Psoas muscle (tissue), 8 donors: Measurements from ENCODE around the gene GPR45. TPM values are rescaled to one million over a fixed set of nuclear protein-coding genes. Genes with fewer than 3 reads are reported as not detected.

Experiments
- ATAC-seq, 4 donors: fragments of 200-7000 bp; cut with Tn5 transposase; one replicate each; pipeline ENCODE4 v1.9.1; 2020; ENCODE audit warnings: moderate library complexity in 3 of 4, mild to moderate bottlenecking in 2 of 4
- DNase-seq, 2 donors: peaks; one replicate each; pipeline ENCODE4 v3.0.0-alpha.2; 2020
- H3K27ac ChIP-seq: fragments of 200-600 bp; one replicate; pipeline ENCODE4 v1.8.0; 2022
- H3K27me3 ChIP-seq, 3 donors: fragments of 200-600 bp in 1 of 3; one replicate each; pipeline versions ENCODE4 v1.6.1 to v1.8.0; 2013 to 2022; ENCODE audit warnings: low read length in 2 of 3, mild to moderate bottlenecking in 2 of 3, moderate library complexity in 1 of 3; ENCODE audit not compliant: insufficient read depth in 3 of 3
- H3K36me3 ChIP-seq, 2 donors: fragments of 200-600 bp in 1 of 2; one replicate each; pipeline versions ENCODE4 v1.6.1 to v1.8.0; 2013 to 2022; ENCODE audit warnings: low read depth in 1 of 2, mild to moderate bottlenecking in 1 of 2, moderate library complexity in 1 of 2; ENCODE audit not compliant: insufficient read depth in 1 of 2
- H3K4me1 ChIP-seq: fragments of 200-600 bp; one replicate; pipeline ENCODE4 v1.8.0; 2022
- H3K4me3 ChIP-seq: fragments of 200-600 bp; one replicate; pipeline ENCODE4 v1.8.0; 2022; ENCODE audit warnings: mild to moderate bottlenecking
- H3K9me3 ChIP-seq: fragments of 200-600 bp; one replicate; pipeline ENCODE4 v1.8.0; 2022
- WGBS, 3 donors: extraction: QIAGEN DNeasy Blood & Tissue Kit; methylation state at CpG; one replicate each; pipeline versions ENCODE4 v1.1.6 to v1.1.7; 2013; 5-methylcytosine and 5-hydroxymethylcytosine counted together
- intact Hi-C, 2 donors: fragments of 100-400 bp; cut with DNase I; formaldehyde crosslinking; loops; one replicate each; pipeline versions ENCODE4 v1.11.0 to v1.14.2; 2022
- polyA plus RNA-seq, 3 donors: library from polyadenylated mRNA; stranded (reverse); fragments of 200-250 nt; gene quantifications; one replicate each; pipeline ENCODE4 v1.2.3, GENCODE V29; 2013
- total RNA-seq, 4 donors: library from RNA; stranded (reverse); fragmentation: NEBNext Ultra II Directional in 2 of 4; extraction: Animal tissue kit (Norgen Biotek cat#: 25700) in 2 of 4; gene quantifications; one replicate each; pipeline versions ENCODE4 v1.2.1 to v1.2.4, GENCODE V29; 2021 to 2023
- TF ChIP-seq, protein P1 (sequence below): fragments of 200-600 bp; IDR thresholded peaks from one replicate; pipeline ENCODE4 v1.8.0; 2022; ENCODE audit warnings: antibody characterized with exemption
- donor health status: healthy with polysubstance abuse.
- donor health status: DM: no; HTN: no; CAD: no; lungs with moderate emphysema.
- donor health status: Bipolar disorder and iron deficiency.
- donor health status: healthy.
- donor health status: DM: yes; HTN: yes; CAD: no.
- donor health status: DM: no; HTN: no; CAD: no.
- donor health status: DM: no; HTN: no; CAD: no.
- donor health status: DM: yes; HTN: yes; CAD: no.

The GPR45 gene
- total and polyA plus RNA-seq, 7 donors = 0.03 TPM; not detected in 6

DNA sequence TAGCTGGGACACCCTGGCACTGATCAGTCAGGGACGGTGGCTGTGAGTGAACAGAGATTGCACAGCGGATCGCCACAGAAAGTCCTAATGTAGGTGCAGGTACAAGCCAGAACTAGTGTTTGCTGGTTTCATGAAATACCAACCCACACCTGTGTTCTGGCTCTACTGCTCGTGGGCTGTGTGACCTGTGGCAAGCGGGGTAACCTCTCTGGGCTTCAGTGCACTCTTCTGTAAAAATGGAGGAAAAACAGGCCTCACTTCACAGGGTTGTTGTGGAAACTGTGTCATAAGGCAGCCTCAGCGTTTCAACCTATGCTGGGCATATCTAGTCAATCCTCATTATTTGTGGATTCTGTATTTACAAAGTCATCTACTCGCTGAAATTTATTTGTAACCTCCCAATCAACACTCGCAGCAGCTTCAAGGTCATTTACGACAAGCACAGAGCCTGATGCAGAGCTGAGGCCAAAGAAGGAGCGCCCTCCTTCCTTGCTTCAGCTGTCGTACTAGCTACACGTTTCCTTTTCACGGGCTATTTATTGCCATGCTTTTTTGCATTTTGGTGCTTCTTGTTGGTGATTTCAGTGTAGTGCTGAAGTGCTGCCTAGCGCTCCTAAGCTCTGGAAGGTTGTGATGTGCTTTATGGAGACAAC, 30.0 kb downstream of the GPR45 start:
- TF ChIP-seq, protein P1, sequence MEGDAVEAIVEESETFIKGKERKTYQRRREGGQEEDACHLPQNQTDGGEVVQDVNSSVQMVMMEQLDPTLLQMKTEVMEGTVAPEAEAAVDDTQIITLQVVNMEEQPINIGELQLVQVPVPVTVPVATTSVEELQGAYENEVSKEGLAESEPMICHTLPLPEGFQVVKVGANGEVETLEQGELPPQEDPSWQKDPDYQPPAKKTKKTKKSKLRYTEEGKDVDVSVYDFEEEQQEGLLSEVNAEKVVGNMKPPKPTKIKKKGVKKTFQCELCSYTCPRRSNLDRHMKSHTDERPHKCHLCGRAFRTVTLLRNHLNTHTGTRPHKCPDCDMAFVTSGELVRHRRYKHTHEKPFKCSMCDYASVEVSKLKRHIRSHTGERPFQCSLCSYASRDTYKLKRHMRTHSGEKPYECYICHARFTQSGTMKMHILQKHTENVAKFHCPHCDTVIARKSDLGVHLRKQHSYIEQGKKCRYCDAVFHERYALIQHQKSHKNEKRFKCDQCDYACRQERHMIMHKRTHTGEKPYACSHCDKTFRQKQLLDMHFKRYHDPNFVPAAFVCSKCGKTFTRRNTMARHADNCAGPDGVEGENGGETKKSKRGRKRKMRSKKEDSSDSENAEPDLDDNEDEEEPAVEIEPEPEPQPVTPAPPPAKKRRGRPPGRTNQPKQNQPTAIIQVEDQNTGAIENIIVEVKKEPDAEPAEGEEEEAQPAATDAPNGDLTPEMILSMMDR = no peak
- Histone ChIP-seq H3K27me3 (no peaks in the 10 kb centered on the region), H3K4me1 (no peaks in the 10 kb centered on the region), H3K27ac (no peak overlapping the region), H3K9me3 (no peaks in the 10 kb centered on the region), H3K4me3 (no peak overlapping the region), H3K36me3 (peaks cover 16 to 100% of the 10 kb centered on the region in 2 donors)
- DNase-seq = no peak
- no peak for ATAC-seq
- 91 to 93% (median 92%) methylated on average over 14 of the region's 14 CpGs for WGBS, 3 donors
- intact Hi-C loops = no loop called here

DNA sequence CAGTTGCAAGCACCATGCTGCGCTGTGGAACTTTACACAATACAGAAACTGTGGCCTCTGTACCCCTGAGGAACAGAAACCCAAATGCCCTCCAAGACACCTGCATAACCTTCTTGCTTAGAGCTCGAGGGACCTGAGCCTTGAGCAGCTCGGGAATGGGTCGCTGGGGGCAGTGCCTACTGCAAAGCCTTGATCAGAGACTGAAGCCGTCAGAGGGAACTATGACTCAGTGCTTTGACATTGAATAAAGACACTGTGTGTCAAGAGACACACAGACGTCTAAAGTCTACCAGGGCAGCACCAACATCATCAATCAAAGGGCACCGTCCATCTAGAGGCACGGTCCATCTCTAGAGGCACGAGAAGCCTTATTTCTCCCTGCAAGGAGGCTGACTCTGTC, 30.6 kb downstream of the GPR45 start:
- 83 to 90% (median 85%) methylated on average over 9 of the region's 9 CpGs for WGBS, 3 donors
- no peak for DNase-seq
- intact Hi-C loops = no loop called here

DNA sequence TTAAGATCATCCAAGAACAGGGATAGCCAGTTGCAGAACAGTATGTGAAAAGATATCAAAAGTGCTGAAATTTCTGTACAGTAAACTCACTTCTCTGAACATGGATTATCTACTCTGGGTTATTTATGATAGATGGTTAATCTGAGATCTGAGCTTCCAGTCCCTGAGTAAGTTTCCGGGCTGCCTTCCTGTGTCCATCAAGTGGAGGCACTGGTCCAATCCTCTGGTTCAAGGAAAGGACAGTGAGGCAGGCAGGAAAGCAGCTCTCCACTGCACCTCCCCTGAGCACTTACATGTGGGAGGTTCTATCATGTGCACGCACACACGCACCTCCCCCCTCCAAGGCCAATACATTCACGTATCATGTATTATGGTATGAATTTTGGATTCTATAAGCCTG, 32.5 kb downstream of the GPR45 start:
- no peak for ATAC-seq
- 66 to 74% (median 70%) methylated on average over 4 of the region's 4 CpGs for WGBS, 3 donors

More for the DNA sequence above, 30.6 kb downstream of the GPR45 start:
- Histone ChIP-seq H3K4me1 (no peaks in the 10 kb centered on the region), H3K27ac (no peak overlapping the region), H3K36me3 (peaks cover 15 to 100% of the 10 kb centered on the region in 2 donors), H3K9me3 (no peaks in the 10 kb centered on the region), H3K4me3 (no peak overlapping the region), H3K27me3 (no peaks in the 10 kb centered on the region)
- ATAC-seq = no peak
- TF ChIP-seq, protein P1 = no peak

DNA sequence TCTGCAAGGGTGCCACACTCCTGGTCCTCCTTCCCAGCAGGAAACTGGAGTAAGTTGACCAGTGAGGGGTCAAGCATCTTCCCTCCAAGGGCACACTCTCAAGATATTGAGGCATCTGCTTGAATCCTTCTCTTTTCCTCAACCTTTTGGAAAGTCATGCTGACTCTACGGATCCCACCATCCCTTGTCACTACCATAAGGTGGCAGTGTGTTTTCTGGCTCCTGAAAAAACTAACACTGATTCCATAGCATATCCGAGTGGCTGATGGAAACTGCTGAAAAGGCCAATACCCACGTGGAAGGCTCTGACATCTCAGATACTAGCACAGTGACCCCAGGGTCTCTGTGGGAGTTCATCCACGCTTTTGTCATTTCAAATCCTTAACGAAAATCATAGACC, 37.1 kb downstream of the GPR45 start:
- TF ChIP-seq, protein P1 = no peak
- Histone ChIP-seq H3K36me3 (peaks cover 7 to 83% of the 10 kb centered on the region in 2 donors), H3K27me3 (no peaks in the 10 kb centered on the region), H3K9me3 (no peaks in the 10 kb centered on the region), H3K4me1 (no peaks in the 10 kb centered on the region), H3K27ac (no peak overlapping the region), H3K4me3 (no peak overlapping the region)
- no peak for DNase-seq
- intact Hi-C loops = no loop called here
- WGBS, 3 donors = 66 to 73% (median 68%) methylated on average over 5 of the region's 5 CpGs
- no peak for ATAC-seq

More for the DNA sequence above, 32.5 kb downstream of the GPR45 start:
- no peak overlapping the region for H3K27ac ChIP-seq
- no peaks in the 10 kb centered on the region for H3K9me3 ChIP-seq
- H3K27me3 ChIP-seq = no peaks in the 10 kb centered on the region
- TF ChIP-seq, protein P1 = no peak
- no peak overlapping the region for H3K4me3 ChIP-seq
- H3K36me3 ChIP-seq = peaks cover 8 to 98% of the 10 kb centered on the region in 2 donors
- DNase-seq = no peak
- H3K4me1 ChIP-seq = no peaks in the 10 kb centered on the region
- intact Hi-C loops = no loop called here

DNA sequence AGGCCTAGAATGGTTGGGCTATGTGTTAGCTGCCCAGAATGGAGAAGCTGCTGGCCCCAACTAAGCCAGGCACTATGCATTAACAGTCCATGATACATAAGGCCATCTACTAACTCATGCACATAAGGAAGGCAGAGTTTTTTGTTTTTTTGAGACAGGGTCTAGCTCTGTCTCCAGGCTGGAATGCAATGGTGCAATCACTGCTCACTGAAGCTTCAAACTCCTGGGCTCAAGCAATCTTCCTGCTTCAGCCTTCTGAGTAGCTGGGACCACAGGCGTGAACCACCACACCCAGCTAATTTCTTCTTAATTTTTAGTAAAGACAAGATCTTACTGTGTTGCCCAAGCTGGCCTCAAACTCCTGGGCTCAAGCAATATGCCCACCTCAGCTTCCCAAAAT, 37.6 kb downstream of the GPR45 start:
- WGBS, 3 donors = 78 to 100% (median 95%) methylated on average over 1 of the region's 1 CpG
- Histone ChIP-seq H3K4me3 (no peak overlapping the region), H3K27me3 (no peaks in the 10 kb centered on the region), H3K4me1 (no peaks in the 10 kb centered on the region), H3K9me3 (no peaks in the 10 kb centered on the region), H3K36me3 (peaks cover 7 to 83% of the 10 kb centered on the region in 2 donors), H3K27ac (no peak overlapping the region)
- ATAC-seq = no peak
- intact Hi-C loops = no loop called here
- TF ChIP-seq, protein P1 = no peak
- no peak for DNase-seq
